Suprapubic skin (tissue), 4 donors: ENCODE measurements around the gene RNU6-8.

Experiments used
- CTCF ChIP-seq, 2 donors: fragments of 200-600 bp in 1 of 2; fragments of 450-650 bp in 1 of 2; sonication (generic) in 1 of 2; IDR thresholded peaks; one replicate each; pipeline ENCODE4 v1.5.1; 2016 to 2019; ENCODE audit warnings: antibody characterized with exemption in 2 of 2, mild to moderate bottlenecking in 1 of 2, moderate library complexity in 1 of 2
- POLR2A ChIP-seq, 2 donors: fragments of 450-650 bp; IDR thresholded peaks; one replicate each; pipeline ENCODE4 v1.6.1; 2017; ENCODE audit warnings: antibody characterized with exemption in 2 of 2, mild to moderate bottlenecking in 2 of 2, moderate library complexity in 2 of 2
- POLR2AphosphoS5 ChIP-seq, 3 donors: sonication (generic); formaldehyde crosslinking; IDR thresholded peaks; one replicate each; pipeline ENCODE4 v1.6.1; 2017; ENCODE audit warnings: antibody characterized with exemption in 3 of 3

GRCh38 chr14:32252030-32252670, 49.1 kb upstream of the RNU6-8 start:
- TF ChIP-seq CTCF (IDR thresholded peaks at IDR 0.05) (peak; percentile 68 to 72), POLR2A (IDR thresholded peaks at IDR 0.05) (no peak), POLR2AphosphoS5 (IDR thresholded peaks at IDR 0.05) (no peak)
